ENCODE results near the gene ARHGEF6.
A peak's percentile ranks its signal among the peaks of the same experiment; 100 is the strongest.

Gene ARHGEF6

DNA sequence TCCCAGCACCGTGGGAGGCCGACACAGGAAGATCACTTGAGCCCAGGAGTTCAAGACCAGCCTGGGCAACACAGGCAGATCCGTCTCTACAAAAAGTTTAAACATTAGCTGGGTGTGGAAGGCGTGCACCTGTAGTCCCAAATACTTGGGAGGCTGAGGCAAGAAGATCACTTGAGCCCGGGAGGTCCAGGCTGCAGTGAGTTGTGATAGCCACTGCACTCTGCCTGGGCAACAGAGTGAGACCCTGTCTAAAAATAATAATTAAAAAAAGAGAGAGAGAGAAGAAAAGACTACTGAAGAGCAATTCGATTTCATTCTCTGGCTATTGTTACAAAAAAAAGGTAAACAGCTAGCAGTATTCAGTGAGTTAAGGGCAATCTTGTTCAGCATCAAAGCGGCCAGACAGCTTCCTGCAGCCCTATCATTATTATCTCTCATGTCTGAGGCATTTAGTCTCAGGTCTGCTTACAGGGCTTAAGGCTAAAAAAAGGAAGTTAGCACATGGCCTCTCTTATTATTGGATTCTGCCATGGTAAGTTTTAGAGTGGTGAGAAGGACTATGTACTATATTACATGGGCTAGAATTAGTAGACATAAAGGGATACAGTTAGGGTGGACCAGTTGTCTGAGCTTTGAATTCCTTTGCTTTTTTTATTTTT lies 37.9 kb downstream of the ARHGEF6 start:
- no peak for DNase-seq

DNA sequence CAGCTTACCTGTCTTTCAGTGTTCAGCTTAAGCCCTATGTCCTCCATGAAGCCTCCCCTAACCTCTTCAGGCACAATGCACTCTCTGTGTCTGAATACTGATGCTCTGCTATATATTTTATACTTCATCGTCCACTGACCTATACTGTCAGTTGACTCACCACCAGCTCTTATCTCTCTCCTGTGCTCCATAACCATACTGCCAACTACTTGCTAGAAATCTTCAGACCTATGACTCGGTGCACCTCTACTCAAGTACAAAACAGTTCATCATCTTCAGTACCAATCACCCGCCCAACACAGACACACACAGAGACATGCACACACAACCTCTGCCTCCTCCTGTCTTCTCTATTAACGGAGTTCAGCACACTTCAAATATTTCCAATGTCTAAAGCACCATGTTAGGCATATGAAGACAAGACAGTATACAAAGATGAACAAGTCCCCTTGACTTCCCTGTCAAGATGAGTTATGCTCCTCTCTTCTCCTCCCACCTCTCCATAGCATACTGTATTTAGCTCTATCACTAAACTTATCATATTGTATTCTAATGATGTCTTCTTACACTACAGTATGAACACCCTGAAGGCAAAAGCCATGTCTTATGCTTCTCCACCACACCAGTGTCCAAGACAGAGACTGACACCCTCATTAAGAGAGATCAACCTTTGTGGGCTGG lies 42.5 kb downstream of the ARHGEF6 start:
- no peak for DNase-seq

DNA sequence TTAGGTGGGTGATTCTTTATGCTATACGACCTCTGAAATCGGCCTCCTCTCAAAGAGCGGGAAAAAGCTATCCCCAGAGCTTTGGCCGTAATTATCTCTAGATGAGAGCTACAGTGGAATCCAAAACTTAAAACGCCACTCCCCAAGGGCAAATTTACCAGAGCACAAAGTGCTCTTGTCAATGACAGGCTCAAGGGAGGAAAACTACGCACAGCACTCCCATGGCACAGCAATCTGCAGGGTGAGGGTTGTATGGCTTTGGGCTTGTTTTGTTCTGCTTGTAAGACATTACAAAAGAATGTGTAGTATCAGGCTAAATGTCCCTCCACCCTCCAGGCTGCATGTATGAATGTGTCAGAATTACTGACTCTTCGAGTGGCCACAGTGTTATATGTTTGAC lies 44.0 kb downstream of the ARHGEF6 start:
- no peak for DNase-seq

DNA sequence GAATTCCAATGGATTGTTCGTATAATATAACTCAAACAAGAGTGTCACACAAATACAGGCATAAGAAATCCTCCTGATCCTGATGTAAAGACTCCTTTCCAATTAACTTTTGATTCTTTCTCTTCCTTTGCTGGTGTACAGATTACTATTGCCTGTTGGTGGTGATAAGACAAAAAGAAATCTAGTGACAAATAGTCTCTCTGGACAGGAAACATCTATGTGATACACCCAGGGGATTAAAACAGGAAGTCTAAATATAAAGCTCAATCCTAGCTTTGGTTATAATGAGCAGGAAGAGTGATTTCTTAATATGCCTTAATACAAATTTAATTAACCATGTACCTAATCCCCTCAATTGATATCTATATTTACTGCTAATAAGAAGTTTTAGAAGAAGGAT lies 45.1 kb downstream of the ARHGEF6 start:
- DNase-seq: no peak

DNA sequence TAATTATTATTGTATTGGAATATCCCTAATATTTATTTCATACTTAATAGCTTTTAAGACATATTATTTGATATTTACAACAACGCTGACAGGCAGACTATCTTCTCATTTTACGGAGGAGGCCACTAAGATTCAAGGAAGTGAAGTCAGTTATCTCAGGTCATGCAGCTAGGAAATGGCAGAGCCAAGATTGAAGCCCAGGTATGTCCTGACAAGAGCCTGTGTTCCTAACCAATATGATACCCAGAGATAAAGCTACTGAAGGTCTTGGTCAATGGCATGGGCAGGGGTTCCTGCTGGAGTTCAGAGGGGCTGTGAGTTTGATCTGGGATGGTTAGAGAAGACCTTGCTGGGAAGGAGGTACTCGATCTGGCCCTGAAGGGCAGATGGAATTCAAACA lies 47.1 kb downstream of the ARHGEF6 start:
- no peak for DNase-seq

DNA sequence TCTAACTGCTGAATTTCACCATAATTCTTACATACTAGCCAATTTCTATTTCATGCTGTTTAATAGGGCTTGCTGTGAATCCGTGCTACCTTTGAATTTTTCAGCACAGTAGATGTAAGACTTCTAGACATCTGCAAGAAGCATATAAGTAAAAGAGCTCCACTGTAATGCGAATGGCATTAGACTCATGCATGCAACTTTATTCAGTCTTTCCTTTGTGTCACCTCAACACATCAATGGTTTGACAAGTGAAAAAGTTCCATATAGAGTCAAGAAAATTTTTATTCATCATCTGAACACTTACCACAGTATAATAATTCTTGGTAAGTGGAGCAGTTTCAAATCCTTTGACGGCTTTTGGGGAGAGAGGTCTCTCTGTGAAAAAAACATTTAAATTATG lies 48.9 kb downstream of the ARHGEF6 start:
- DNase-seq: no peak

DNA sequence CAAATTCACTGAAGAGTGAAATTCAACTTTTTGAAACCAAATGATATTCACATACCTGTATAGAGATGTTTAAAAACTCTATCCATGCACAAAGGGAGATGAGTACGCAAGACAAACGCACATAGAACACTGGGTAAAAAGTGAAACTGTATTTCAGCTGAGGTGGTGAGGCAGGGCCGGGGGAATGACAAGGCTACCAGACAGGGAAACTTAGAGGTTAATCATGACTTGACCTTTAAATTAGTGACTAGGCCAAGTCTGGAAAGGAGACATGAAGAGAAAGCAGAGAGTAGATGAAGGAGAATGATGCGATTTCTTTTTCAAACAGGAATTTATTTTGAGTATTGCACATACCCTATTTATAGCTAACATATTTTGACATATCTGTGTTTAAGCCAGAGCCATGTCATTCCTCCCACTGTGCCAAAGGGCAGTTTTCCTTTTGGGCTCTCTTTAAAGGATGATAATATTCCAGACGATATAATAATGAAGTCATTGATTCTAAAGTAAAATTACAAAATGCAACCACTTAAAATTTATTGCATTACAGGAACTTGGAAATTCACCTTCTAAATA lies 49.4 kb downstream of the ARHGEF6 start:
- DNase-seq: peak; percentile 17

DNA sequence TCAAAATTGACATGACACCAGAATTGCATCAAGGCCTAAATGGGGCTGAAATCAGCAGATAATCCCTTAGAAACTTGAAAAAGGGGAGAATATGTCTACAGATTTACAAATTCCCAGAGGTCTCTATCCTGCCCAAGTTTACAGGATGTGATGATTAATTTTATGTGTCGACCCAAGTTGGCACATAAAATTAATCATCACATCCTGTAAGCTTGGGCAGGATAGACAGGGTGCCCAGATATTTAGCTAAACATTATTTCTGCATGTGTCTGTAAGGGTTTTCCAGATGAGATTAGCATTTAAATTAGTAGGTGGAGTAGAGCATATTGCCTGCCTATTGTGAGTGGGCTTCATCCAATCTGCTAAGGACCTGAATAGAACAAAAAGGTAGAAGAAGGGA lies 52.3 kb downstream of the ARHGEF6 start:
- DNase-seq: no peak

DNA sequence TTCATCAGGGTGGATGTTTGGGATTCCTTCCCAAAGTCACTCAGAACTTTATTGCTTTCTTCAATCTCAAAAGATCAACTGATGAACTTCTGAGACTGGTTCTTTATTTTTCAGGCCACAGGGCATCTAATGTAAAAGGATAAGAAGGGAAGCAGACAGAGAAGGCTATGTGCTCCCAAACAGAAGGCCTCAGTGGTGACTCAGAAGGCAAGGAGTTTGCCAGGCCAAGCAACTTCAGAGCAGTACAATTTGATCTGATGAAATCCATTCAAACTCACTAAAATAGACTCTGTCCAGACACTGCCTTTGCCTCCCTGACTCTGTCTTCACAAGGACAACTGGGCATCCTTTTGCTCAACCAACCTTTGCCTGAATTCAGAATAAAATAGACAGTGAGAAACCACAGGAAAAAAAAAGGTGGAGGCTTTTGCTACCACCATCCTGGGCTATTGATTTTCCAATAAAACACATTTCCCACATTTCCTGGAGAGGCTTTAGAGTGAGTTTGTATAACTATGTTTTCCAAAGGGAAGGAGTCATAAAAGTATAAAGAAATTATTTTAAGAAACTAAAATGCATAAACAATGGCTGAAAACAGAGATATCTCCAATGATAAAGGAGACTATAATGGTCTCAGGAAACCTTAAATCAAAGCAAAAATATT lies 55.2 kb downstream of the ARHGEF6 start:
- DNase-seq: no peak

DNA sequence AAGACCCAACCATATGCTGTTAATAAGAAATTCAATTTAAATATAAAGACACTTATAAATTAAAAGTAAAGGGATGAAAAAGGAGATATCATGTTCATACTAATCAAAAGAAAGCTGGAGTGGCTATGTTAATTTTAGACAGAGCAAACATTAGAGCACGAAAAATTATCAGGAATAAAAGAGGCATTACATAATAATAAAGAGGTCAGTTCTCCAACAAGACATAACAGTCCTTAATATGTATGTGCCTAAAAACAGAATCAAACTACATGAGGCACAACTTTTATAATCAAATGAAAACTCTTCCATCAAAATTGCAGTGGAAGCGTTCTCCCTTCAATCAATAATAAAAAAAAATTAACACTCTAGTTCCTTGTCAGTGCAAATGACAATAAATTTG lies 62.6 kb downstream of the ARHGEF6 start:
- no peak for DNase-seq

DNA sequence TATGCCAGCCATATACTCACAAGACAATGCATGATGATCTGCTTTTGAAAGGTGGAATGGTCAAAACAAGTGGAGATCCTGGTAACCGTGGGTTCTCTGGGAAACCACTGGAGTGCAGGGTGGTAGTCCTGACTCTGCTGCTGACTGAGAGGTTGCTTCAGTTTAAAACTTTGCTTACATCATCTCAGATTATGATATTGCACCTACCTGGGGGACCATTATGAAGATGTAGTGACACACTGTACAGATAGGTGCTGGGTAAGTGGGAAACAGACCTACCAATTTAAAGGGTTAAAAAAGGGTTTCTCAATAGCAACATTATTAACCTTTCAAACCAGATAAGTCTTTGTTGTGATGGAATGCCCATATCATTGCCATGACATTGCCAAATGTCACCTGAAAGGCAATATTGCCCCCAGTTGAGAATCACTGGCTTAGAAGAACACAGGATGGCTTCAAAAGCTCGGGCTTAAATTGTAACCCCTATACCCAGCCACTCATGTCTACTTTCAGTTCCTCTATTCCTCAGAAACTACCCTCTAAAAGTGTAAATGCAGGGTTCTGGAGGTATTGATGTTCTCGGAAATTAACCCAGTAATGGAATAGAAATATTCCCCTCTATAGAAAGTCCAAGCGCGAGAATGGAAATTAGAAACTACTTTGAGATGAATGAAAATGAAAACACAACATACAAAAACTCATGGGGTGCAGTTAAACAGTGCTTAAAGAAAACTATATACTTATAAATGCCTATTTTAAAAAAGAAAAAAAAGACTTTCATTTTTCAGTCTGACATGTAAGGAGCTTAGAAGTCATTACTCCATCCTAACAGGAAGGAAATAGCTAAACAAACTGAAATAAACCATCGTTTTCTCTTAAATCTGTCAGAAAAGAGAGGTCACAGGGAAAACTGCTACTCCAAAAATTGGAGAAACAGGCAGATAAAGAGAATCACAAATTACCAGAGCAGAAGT lies 65.8 kb downstream of the ARHGEF6 start:
- no peak for DNase-seq

DNA sequence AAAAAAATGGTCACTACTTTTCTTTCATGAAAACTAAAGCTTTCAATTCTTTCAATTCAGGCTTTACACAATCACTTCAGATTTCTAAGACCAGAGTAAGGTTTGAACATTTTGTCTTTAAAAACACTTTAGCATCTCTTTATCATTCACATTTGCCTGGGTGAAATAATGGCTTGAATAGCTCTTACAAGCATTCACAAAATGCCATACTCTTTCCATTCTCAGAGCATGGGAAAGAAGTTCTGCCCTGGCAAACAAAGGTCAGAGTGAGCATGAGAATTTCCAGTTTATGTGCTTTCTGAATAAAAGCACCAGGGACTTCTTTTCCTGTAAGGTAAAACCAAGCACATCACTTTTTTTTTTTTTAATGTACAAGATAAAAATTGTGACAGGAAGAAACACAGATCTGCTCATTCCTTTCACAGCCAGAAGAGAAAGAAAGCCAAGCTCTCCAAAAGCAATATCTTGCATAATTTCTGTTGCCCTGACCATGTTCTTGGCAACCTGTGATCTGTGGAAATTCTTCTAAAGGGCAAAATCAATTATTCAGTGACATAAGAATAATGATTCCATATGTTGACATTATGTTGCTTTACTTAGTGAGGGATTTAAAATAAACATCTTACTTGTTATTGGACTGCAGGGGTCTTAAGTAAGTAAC lies 68.0 kb downstream of the ARHGEF6 start:
- no peak for DNase-seq

DNA sequence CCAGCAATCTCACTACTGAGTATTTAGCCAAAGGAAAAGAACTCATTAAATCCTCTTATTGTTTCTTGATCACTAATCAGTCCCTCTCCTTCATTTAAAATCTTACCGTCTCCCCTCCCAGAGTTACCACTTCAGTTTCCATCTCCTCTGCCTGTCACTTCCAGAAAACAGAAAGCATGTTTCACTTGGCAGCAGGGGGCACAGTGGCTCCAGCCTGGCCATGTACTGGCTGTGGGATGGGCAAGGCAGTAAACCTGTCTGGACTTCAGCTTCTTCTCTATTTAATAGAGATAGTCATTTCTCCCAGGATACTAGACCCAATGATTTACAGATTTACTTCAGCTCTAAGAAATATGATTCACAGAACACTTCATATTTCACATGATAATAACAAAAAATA lies 69.6 kb downstream of the ARHGEF6 start:
- DNase-seq: no peak

DNA sequence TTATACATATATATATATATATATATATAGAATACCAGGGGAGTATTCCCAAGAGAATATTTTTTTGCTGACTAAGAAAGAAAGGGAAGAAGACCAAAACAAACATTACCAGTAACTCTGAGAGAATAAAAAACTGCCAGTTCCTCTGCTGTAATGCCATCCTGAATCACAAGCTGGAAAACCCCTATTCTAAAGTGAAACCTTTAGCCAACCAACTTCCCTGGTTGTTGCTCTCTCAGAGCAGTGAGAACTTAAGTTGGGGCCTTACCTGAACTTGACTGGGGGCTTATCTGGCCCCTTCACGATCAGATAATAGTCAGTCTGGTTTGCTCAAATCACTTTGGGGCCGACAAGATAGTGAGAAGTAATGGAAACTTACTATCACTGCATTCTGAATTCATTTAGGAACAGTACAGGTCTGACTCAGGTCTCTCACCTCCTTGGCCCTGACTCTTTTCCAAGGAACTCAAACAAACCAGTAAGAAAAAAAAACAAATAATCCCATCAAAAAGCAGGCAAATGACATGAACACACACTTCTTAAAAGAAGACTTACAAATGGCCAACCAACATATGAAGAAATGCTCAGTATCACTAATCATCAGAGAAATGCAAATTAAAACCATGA lies 70.3 kb downstream of the ARHGEF6 start:
- DNase-seq: peak; percentile 47

DNA sequence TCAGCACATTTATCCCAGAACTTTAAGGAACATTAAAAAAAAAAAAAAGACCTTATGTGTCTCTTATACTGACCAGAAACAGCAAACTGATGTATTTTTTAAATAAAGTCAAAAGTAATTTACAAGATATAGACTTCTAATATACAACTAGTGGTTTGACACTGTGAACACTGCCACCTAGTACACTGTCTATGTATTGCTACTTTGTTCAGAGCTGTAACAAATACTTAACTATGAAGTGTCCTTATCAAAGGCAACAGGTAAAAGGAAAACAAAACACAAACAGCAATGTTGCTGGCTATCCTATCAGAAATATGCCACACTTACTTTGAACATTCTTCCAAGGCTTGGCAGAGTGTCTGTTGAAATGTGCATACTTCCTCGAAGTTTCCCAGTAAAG lies 72.4 kb downstream of the ARHGEF6 start:
- DNase-seq: no peak

DNA sequence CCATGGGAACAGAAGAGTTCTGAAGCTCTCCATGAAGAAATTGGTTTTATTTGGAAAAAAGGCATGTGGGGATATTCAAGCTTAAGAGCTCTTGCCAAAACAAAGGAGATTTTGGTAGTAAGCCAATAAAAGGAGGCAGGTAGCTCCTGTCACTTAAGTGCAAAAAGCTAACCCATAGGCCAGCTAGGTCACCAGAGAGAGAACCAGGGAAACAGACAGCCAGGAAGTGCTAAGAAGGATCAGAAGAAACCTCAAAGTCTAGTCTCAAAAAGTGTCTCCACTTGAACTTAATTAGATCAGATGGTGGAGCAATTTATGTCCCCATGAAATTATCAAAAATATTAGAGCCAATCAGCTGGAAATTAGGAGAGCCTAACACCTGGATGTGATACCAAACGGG lies 83.6 kb downstream of the ARHGEF6 start:
- no peak for DNase-seq

DNA sequence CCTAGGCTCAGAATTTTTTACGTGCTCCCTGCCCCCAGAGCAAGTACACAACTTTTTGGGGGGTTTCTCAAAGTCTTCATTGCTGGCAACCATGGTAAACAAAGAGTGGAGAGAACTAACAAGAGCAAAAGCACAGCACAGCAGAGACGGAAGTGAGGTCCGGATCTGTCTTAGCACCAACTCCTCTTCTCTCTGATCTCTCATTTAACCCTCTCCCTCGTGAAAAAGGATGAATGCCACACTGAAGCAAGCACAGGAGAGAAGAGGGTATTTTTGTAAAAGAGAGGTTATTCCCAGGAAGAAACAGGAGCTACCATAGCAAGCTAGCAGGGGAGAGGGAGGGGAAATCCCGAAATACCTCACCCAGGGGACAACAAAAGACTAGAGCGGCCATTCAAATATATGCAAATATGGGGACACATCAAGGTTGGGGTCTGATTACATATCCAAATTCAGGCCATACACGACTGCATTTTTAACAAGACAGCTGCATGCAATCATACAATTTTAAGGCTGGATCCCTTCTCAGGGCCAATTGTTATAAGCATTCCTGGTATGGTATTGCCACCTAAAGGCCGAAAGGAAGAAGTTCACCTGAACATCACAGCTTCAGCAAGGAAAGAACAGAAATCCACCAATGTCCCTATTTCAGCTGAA lies 86.2 kb downstream of the ARHGEF6 start:
- peak; percentile 27 for DNase-seq

DNA sequence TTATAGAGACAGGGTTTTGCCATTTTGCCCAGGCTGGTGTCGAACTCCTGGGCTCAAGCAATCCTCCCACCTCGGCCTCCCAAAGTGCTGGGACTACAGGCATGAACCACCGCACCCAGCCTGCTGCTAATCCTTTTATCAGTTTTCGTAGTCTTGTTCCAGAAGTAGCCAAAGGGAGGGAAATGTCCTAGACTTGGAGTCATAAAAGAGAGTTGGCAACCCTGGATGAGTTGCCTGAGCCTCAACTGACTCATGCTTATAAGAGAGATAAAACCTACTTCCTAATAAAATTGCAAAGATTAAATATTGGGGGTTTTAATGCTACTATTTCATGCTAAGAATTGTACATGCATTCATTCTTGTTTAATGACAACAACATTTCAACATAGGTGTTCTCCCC lies 88.5 kb downstream of the ARHGEF6 start:
- DNase-seq: no peak

DNA sequence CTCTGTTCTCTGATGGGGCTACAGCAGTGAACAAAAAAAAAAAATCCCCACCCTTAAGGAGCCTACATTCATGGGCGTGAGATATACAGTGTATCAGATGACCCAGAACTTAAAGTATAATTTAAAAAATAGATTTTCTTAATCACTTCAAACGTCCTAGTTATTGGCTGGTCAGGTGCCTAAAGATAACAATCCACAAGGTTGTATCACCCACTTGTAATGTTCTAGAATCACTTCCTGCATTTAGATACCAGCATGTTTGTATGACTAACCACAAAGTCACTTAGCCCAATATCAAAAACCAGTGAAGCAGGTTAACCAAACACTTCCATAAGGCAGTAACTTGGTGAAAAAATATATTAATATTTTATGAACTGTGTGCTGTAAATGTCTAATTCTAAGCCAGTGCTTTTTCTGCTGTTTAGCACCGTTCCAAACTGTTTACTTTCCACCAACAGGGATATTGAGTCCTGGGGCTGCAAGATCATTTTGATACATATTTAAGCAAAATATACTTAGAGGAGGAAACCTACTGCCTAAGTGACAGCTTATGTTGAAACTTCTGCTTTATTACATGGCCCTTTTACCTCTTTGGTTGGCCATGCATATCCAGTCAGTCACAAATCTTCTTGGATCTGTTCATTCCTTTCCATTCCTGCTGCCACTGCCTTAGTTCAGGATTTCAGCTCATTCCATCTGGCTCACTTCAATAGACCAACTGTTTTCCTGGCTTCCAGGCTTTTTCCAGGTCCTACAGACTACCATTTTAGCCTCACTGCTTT lies 89.5 kb downstream of the ARHGEF6 start:
- no peak for DNase-seq

DNA sequence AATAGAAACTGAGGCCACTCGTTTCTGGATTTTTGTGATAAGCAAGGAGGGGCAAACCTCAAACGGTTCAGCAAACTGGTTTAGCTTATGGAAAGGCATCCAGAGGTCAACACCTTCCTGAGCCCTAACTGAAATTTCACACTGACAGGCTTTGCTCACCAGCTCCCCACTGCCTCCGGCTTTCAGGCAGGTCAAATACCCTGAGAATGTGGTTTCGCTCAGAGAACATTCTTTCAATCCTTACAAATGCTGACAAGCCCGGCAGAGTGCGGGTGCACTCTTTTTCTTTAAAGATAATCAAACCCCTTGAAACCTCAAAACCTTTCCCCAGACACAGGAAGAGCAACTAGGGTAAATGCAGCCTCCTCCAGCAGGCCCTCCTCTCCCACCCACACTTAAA lies 91.3 kb downstream of the ARHGEF6 start:
- DNase-seq: no peak

All from stimulated activated CD4-positive, alpha-beta T cell treated with anti-CD3 and anti-CD28 coated beads, Interleukin-4, amount 100 ng/mL, for 24 hours (primary cell).